Mesenchymal stem cell (in vitro differentiated cells and primary cell): ENCODE results near the gene ABHD5.
A peak's percentile ranks its signal among the peaks of the same experiment; 100 is the strongest.

Source experiments
- DNase-seq: peaks from one replicate; pipeline ENCODE4 v3.0.0-alpha.2; 2013
- H2AFZ ChIP-seq: one replicate; pipeline ENCODE4 v1.6.1; 2013; ENCODE audit warnings: low read depth, mild to moderate bottlenecking, control low read depth, inconsistent platforms, low read length, moderate library complexity
- H2AK5ac ChIP-seq: 2 replicates; pipeline ENCODE4 v1.6.1; 2013; ENCODE audit warnings: low read length, moderate library complexity, mild to moderate bottlenecking, inconsistent platforms; ENCODE audit not compliant: severe bottlenecking
- H2BK120ac ChIP-seq: one replicate; pipeline ENCODE4 v1.6.1; 2013; ENCODE audit warnings: low read depth, mild to moderate bottlenecking, inconsistent platforms, low read length, moderate library complexity
- H2BK12ac ChIP-seq, 2 experiments: one replicate each; pipeline ENCODE4 v1.6.1; 2013; ENCODE audit warnings: inconsistent platforms in 2 of 2, low read length in 2 of 2, mild to moderate bottlenecking in 2 of 2, moderate library complexity in 2 of 2, control low read depth in 1 of 2
- H2BK15ac ChIP-seq: one replicate; pipeline ENCODE4 v1.6.1; 2013; ENCODE audit warnings: mild to moderate bottlenecking, low read depth, inconsistent platforms; ENCODE audit not compliant: poor library complexity, severe bottlenecking
- H2BK5ac ChIP-seq: 2 replicates; pipeline ENCODE4 v1.6.1; 2013; ENCODE audit warnings: low read depth, mild to moderate bottlenecking, low read length, control low read depth, inconsistent platforms; ENCODE audit not compliant: poor library complexity, severe bottlenecking
- H3K14ac ChIP-seq, 2 experiments: one replicate each; pipeline ENCODE4 v1.6.1; 2013; ENCODE audit warnings: inconsistent platforms in 2 of 2, low read length in 2 of 2, control low read depth in 1 of 2, mild to moderate bottlenecking in 1 of 2, moderate library complexity in 1 of 2
- H3K18ac ChIP-seq, 2 experiments: one replicate each; pipeline ENCODE4 v1.6.1; 2013; ENCODE audit warnings: inconsistent platforms in 2 of 2, low read length in 2 of 2, control low read depth in 1 of 2, low read depth in 1 of 2, mild to moderate bottlenecking in 1 of 2
- H3K23ac ChIP-seq, 2 experiments: one replicate each; pipeline ENCODE4 v1.6.1; 2013; ENCODE audit warnings: inconsistent platforms in 2 of 2, low read length in 2 of 2, mild to moderate bottlenecking in 2 of 2, moderate library complexity in 2 of 2, control low read depth in 1 of 2
- H3K27ac ChIP-seq: 2 replicates; pipeline ENCODE4 v1.5.1; 2013; ENCODE audit warnings: mild to moderate bottlenecking, moderate library complexity, low read length, control low read depth, inconsistent platforms; ENCODE audit not compliant: poor library complexity, severe bottlenecking
- H3K27me3 ChIP-seq, 2 experiments: 2 replicates each; pipeline versions ENCODE4 v1.6.1 to v1.7.0; 2013; ENCODE audit warnings: low read length in 2 of 2, mild to moderate bottlenecking in 2 of 2, moderate library complexity in 2 of 2, control low read depth in 1 of 2, inconsistent platforms in 1 of 2; ENCODE audit not compliant: control insufficient read depth in 1 of 2, insufficient read depth in 1 of 2
- H3K36me3 ChIP-seq, 2 experiments: 2 replicates each; pipeline versions ENCODE4 v1.6.1 to v1.7.0; 2013; ENCODE audit warnings: low read length in 2 of 2, control low read depth in 1 of 2, inconsistent platforms in 1 of 2, low read depth in 1 of 2, mild to moderate bottlenecking in 1 of 2; ENCODE audit not compliant: insufficient read depth in 2 of 2, control insufficient read depth in 1 of 2
- H3K4ac ChIP-seq, 2 experiments: one replicate each; pipeline ENCODE4 v1.6.1; 2013; ENCODE audit warnings: inconsistent platforms in 2 of 2, low read length in 2 of 2, mild to moderate bottlenecking in 2 of 2, moderate library complexity in 2 of 2, control low read depth in 1 of 2, low read depth in 1 of 2
- H3K4me1 ChIP-seq: 2 replicates; pipeline ENCODE4 v1.6.1; 2013; ENCODE audit warnings: low read depth, low read length, control low read depth; ENCODE audit not compliant: control insufficient read depth, insufficient read depth
- H3K4me2 ChIP-seq: 2 replicates; pipeline ENCODE4 v1.6.1; 2013; ENCODE audit warnings: low read length, mild to moderate bottlenecking, inconsistent platforms; ENCODE audit not compliant: poor library complexity, severe bottlenecking
- H3K4me3 ChIP-seq, 2 experiments: 2 replicates each; pipeline versions ENCODE4 v1.5.1 to v1.7.0; 2013; ENCODE audit warnings: low read length in 2 of 2, mild to moderate bottlenecking in 2 of 2, control low read depth in 1 of 2, low read depth in 1 of 2; ENCODE audit not compliant: insufficient read depth in 1 of 2
- H3K79me1 ChIP-seq: replicated peaks from 2 replicates; pipeline ENCODE4 v1.6.1; 2013; ENCODE audit warnings: mild to moderate bottlenecking, control low read depth, low read length, inconsistent platforms; ENCODE audit not compliant: poor library complexity, severe bottlenecking
- H3K9ac ChIP-seq: 2 replicates; pipeline ENCODE4 v1.7.0; 2013; ENCODE audit warnings: mild to moderate bottlenecking, low read length, moderate library complexity
- H3K9me3 ChIP-seq: 2 replicates; pipeline ENCODE4 v1.7.0; 2013; ENCODE audit warnings: mild to moderate bottlenecking, low read length; ENCODE audit not compliant: control insufficient read depth
- H4K8ac ChIP-seq: one replicate; pipeline ENCODE4 v1.6.1; 2013; ENCODE audit warnings: inconsistent platforms, mild to moderate bottlenecking, low read length, moderate library complexity
- H4K91ac ChIP-seq: one replicate; pipeline ENCODE4 v1.6.1; 2013; ENCODE audit warnings: mild to moderate bottlenecking, low read length, inconsistent platforms
- WGBS: methylation state at CpG from one replicate; pipeline ENCODE4 v1.1.7; 2013; ENCODE audit warnings: mixed read lengths; 5-methylcytosine and 5-hydroxymethylcytosine counted together

Gene ABHD5

DNA sequence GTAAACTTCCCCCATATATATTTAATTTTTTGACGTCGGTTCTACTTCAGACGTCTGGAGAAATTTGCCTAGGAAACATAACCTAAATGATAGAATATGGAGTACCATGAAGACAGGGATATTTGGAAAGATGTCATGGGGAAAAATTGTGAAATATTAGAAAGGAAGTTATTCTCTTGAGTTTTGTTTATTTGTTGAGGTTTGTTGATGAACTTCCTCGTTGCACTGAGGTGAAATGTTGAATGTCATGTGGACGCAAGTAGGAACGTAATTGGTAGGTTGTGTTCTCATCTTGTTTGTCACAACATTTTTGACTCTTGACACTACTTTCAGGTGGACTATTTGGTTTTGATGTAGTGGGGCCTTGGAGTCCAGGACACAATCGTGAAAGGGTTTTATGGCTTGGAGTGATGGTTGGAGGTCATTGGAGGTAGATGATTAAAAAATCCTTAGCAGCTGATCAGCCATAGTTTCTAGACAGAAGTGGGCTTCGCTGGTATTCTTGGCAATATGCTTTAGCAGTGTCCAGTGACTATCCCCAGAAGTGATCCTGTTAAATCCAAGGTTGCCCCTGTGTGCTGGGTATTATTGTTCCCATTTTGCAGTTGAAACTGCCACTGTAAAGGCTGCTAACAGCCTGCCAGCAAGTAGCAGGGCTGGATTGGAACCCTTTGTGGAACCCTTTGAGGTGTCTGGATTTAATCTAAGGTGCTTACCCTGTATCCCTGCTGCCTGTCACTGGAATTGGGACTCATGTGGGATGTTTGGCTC, 1.5 kb downstream of the ABHD5 start:
- H3K4me2 ChIP-seq = no peak overlapping the region
- no peak overlapping the region for H2AK5ac ChIP-seq
- no peak overlapping the region for H4K91ac ChIP-seq
- no peaks in the 10 kb centered on the region for H3K36me3 ChIP-seq
- no peaks in the 10 kb centered on the region for H3K27me3 ChIP-seq
- H3K79me1 ChIP-seq = peaks cover 7% of the 10 kb centered on the region
- no peak overlapping the region for H3K4ac ChIP-seq
- H2BK120ac ChIP-seq = peak overlapping the region; percentile 37
- H2BK12ac ChIP-seq = peak overlapping the region in 1 of 2 experiments; percentile 76
- no peak overlapping the region for H3K14ac ChIP-seq
- peak overlapping the region in 1 of 2 experiments; percentile 86 for H3K4me3 ChIP-seq
- H3K27ac ChIP-seq = no peak overlapping the region
- peaks cover 10% of the 10 kb centered on the region for H3K4me1 ChIP-seq
- DNase-seq = peak; percentile 46
- no peak overlapping the region for H3K18ac ChIP-seq
- no peak overlapping the region for H2AFZ ChIP-seq
- H3K9me3 ChIP-seq = no peaks in the 10 kb centered on the region
- peak overlapping the region; percentile 4 for H4K8ac ChIP-seq
- H2BK15ac ChIP-seq = no peak overlapping the region
- peak overlapping the region; percentile 90 for H3K9ac ChIP-seq
- H2BK5ac ChIP-seq = no peak overlapping the region
- 65% methylated on average over 8 of the region's 8 CpGs for WGBS
- no peak overlapping the region for H3K23ac ChIP-seq

DNA sequence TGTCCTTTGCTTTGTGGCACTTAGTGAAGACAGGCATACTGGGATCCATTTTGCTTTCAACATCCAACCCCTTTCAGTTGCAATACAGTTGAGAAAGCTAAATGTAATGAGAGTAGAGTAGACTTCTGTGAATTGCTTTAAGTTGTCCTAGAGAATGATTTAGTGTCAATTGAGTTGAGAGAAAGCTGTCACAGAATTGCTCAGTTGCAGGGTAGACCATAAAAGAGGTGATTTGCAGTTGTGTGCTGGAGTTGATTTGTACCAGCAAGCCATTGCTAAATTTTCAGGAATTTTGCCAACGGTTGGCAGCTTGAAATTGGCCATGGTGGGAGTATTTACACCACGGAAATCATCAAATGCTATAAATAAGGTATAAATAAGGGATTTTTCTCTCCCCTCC, 2.2 kb downstream of the ABHD5 start:
- Histone ChIP-seq H3K79me1 (peaks cover 7% of the 10 kb centered on the region), H2BK15ac (no peak overlapping the region), H4K91ac (no peak overlapping the region), H3K4me2 (no peak overlapping the region), H2AK5ac (no peak overlapping the region), H3K23ac (no peak overlapping the region), H3K18ac (no peak overlapping the region), H3K4me1 (peaks cover 10% of the 10 kb centered on the region), H3K9ac (no peak overlapping the region), H2BK5ac (no peak overlapping the region), H3K4ac (no peak overlapping the region), H2BK120ac (no peak overlapping the region), H3K36me3 (no peaks in the 10 kb centered on the region), H3K14ac (no peak overlapping the region), H2AFZ (no peak overlapping the region), H4K8ac (no peak overlapping the region), H3K9me3 (no peaks in the 10 kb centered on the region), H3K27me3 (no peaks in the 10 kb centered on the region), H3K4me3 (no peak overlapping the region), H2BK12ac (no peak overlapping the region), H3K27ac (no peak overlapping the region)
- WGBS = no CpG with 5 or more reads among the region's 2 CpGs
- DNase-seq = no peak

DNA sequence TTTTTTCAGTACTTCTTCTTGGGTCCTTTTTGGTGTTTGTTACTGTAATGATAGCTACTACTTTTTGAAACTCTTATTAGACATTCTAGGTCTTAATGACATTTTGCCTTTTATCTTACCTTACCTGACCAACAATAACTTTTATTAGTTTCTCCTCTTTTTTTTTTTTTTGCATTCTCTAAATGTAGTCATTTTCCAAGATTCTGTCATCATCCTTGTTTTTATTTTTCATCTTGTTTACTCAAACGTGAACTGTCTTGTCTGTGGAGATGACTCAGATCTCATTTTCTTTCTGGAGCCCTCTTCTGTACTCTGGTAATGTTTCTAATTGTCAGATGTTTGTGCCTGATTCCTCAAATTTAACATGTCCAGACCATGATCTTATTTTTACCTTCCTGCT, 2.9 kb downstream of the ABHD5 start:
- Histone ChIP-seq H2BK5ac (no peak overlapping the region), H3K9ac (no peak overlapping the region), H2AK5ac (no peak overlapping the region), H2BK120ac (no peak overlapping the region), H3K4me1 (peaks cover 10% of the 10 kb centered on the region), H3K4ac (no peak overlapping the region), H3K9me3 (no peaks in the 10 kb centered on the region), H4K8ac (no peak overlapping the region), H3K4me2 (no peak overlapping the region), H2BK15ac (no peak overlapping the region), H3K36me3 (no peaks in the 10 kb centered on the region), H3K27ac (no peak overlapping the region), H2BK12ac (no peak overlapping the region), H3K79me1 (peaks cover 11% of the 10 kb centered on the region), H3K14ac (no peak overlapping the region), H4K91ac (no peak overlapping the region), H3K4me3 (no peak overlapping the region), H3K27me3 (no peaks in the 10 kb centered on the region), H3K23ac (no peak overlapping the region), H3K18ac (no peak overlapping the region), H2AFZ (no peak overlapping the region)
- 0% methylated on average over 1 of the region's 1 CpG for WGBS
- DNase-seq = peak; percentile 65

DNA sequence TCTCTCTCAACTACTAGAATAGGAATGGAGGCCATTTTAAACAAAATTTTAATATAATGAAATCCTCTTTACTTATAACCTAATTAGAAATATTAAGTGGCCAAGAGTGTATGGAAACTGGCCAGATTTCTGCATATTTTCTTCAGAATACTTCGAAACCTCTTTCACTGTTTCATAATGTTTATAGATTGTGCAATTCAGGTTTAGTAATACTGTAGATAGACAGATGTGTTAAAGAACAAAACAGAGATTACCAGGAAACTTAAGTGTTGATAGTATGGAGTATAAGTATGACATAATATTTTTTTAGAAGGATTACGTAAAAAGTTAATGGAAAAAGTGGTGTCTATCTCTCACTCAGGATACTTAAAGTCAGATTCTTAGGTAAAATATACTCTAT, 4.7 kb downstream of the ABHD5 start:
- Histone ChIP-seq H3K4me1 (peaks cover 5% of the 10 kb centered on the region), H3K9me3 (no peaks in the 10 kb centered on the region)

More for the DNA sequence above, 4.7 kb downstream of the ABHD5 start:
- no peak overlapping the region for H2BK15ac ChIP-seq
- no peak overlapping the region for H3K18ac ChIP-seq
- no peak overlapping the region for H2BK12ac ChIP-seq
- no peak overlapping the region for H2AFZ ChIP-seq
- H3K14ac ChIP-seq = no peak overlapping the region
- no peak overlapping the region for H3K27ac ChIP-seq
- H2AK5ac ChIP-seq = no peak overlapping the region
- H3K27me3 ChIP-seq = no peaks in the 10 kb centered on the region
- no peaks in the 10 kb centered on the region for H3K36me3 ChIP-seq
- no peak overlapping the region for H2BK5ac ChIP-seq
- H3K9ac ChIP-seq = no peak overlapping the region
- H3K4me2 ChIP-seq = no peak overlapping the region
- no peak overlapping the region for H3K4me3 ChIP-seq
- no CpG with 5 or more reads among the region's 2 CpGs for WGBS
- no peak overlapping the region for H3K23ac ChIP-seq
- H3K79me1 ChIP-seq = peaks cover 17% of the 10 kb centered on the region
- no peak overlapping the region for H2BK120ac ChIP-seq
- no peak overlapping the region for H3K4ac ChIP-seq
- H4K8ac ChIP-seq = no peak overlapping the region
- no peak overlapping the region for H4K91ac ChIP-seq
- DNase-seq = peak; percentile 72
